ENCODE results near the gene FIS1. TPM values are rescaled to one million over a fixed set of nuclear protein-coding genes. Genes with fewer than 3 reads are reported as not detected.
"Not testable (repeated sequence)": the region's sequence is repeated elsewhere in the genome, so short reads cannot be mapped to it uniquely, and the experiment has no call there.

The FIS1 gene
- total and polyA plus RNA-seq, 7 donors: 190 to 443 (median 284) TPM

- H3K4me1 ChIP-seq: peaks cover 0 to 11% (median 10%) of the 10 kb centered on the region in 4 donors
- peaks cover 13 to 52% (median 21%) of the 10 kb centered on the region in 4 donors for H3K36me3 ChIP-seq
- TF ChIP-seq POLR2AphosphoS5 (IDR thresholded peaks at IDR 0.05): no peak
- TF ChIP-seq POLR2A (IDR thresholded peaks at IDR 0.05): no peak
- no peak for TF ChIP-seq CTCF (IDR thresholded peaks at IDR 0.05)
- no peak for TF ChIP-seq EP300 (IDR thresholded peaks at IDR 0.05)
- no peak overlapping the region for H3K4me3 ChIP-seq
- intact Hi-C loops (cut with DNase I): no loop called here
- no peak overlapping the region for H3K27ac ChIP-seq
- 87 to 89% methylated on average over 32 of the region's 32 CpGs for WGBS, 2 donors
- DNase-seq: no peak
- peaks cover 16 to 30% (median 16%) of the 10 kb centered on the region in 3 donors for H3K27me3 ChIP-seq
- no peaks in the 10 kb centered on the region for H3K9me3 ChIP-seq
These were observed 38.8 kb downstream of the FIS1 start for GRCh38 chr7:101205901-101206664.

GRCh38 chr7:101203740-101204738 lies 40.8 kb downstream of the FIS1 start:
- H3K9me3 ChIP-seq; intact Hi-C loops (cut with DNase I); H3K27ac ChIP-seq; DNase-seq; H3K4me3 ChIP-seq: not testable (repeated sequence)
- WGBS, 2 donors: 74 to 81% methylated on average over 22 of the region's 22 CpGs
- H3K27me3 ChIP-seq: peaks cover 19 to 50% (median 30%) of the 10 kb centered on the region in 3 donors
- peaks cover 0 to 32% (median 6%) of the 10 kb centered on the region in 4 donors for H3K36me3 ChIP-seq
- H3K4me1 ChIP-seq: peaks cover 0 to 11% (median 10%) of the 10 kb centered on the region in 4 donors

GRCh38 chr7:101202603-101202918 lies 42.3 kb downstream of the FIS1 start:
- DNase-seq: no peak
- Histone ChIP-seq H3K9me3 (no peaks in the 10 kb centered on the region), H3K27me3 (peaks cover 19 to 64% (median 33%) of the 10 kb centered on the region in 3 donors), H3K4me3 (no peak overlapping the region), H3K27ac (no peak overlapping the region), H3K36me3 (peaks cover 0 to 17% (median 2%) of the 10 kb centered on the region in 4 donors), H3K4me1 (peaks cover 0 to 11% (median 10%) of the 10 kb centered on the region in 4 donors)
- WGBS, 2 donors: 86 to 89% methylated on average over 5 of the region's 5 CpGs
- TF ChIP-seq EP300 (IDR thresholded peaks at IDR 0.05): no peak
- no peak for TF ChIP-seq POLR2A (IDR thresholded peaks at IDR 0.05)
- TF ChIP-seq POLR2AphosphoS5 (IDR thresholded peaks at IDR 0.05): no peak
- TF ChIP-seq CTCF (IDR thresholded peaks at IDR 0.05): no peak
- intact Hi-C loops (cut with DNase I): no loop called here

- DNase-seq: no peak
- TF ChIP-seq POLR2A (IDR thresholded peaks at IDR 0.05) (peak in 1 of 2 donors; percentile 16), EP300 (IDR thresholded peaks at IDR 0.05) (no peak)
- 11% methylated on average over 75 of the region's 75 CpGs for WGBS, 2 donors
- Histone ChIP-seq H3K4me3 (peak overlapping the region in 2 of 4 donors; percentile 5 to 7), H3K27ac (no peak overlapping the region), H3K9me3 (no peaks in the 10 kb centered on the region), H3K36me3 (peaks cover 0 to 11% (median 0%) of the 10 kb centered on the region in 4 donors), H3K4me1 (peaks cover 0 to 11% (median 10%) of the 10 kb centered on the region in 4 donors), H3K27me3 (peaks cover 19 to 70% (median 33%) of the 10 kb centered on the region in 3 donors)
- intact Hi-C loops (cut with DNase I): no loop called here
These were observed 42.9 kb downstream of the FIS1 start for GRCh38 chr7:101201695-101202602.
